Colonic mucosa (tissue), 4 donors: ENCODE results near the gene MGA. TPM values are rescaled to one million over a fixed set of nuclear protein-coding genes. Genes with fewer than 3 reads are reported as not detected.

Experiments
- DNase-seq: peaks from one replicate; pipeline ENCODE4 v3.0.0-alpha.2; 2020
- H3K27ac ChIP-seq: fragments of 200-600 bp; one replicate; pipeline ENCODE4 v1.8.0; 2021
- H3K27me3 ChIP-seq: fragments of 200-600 bp; one replicate; pipeline ENCODE4 v1.8.0; 2021
- H3K36me3 ChIP-seq: fragments of 200-600 bp; one replicate; pipeline ENCODE4 v1.8.0; 2021
- H3K4me1 ChIP-seq: fragments of 200-600 bp; one replicate; pipeline ENCODE4 v1.8.0; 2021; ENCODE audit warnings: mild to moderate bottlenecking
- H3K4me3 ChIP-seq: fragments of 200-600 bp; one replicate; pipeline ENCODE4 v1.8.0; 2021
- H3K9ac ChIP-seq, 2 donors: one replicate each; pipeline ENCODE4 v1.7.0; 2013; ENCODE audit warnings: control low read depth in 2 of 2, low read depth in 2 of 2, low read length in 2 of 2
- H3K9me3 ChIP-seq: fragments of 200-600 bp; one replicate; pipeline ENCODE4 v1.8.0; 2021
- CTCF ChIP-seq: fragments of 200-600 bp; IDR thresholded peaks from one replicate; pipeline ENCODE4 v1.8.0; 2022; ENCODE audit warnings: antibody characterized with exemption, mild to moderate bottlenecking
- intact Hi-C: fragments of 100-400 bp; cut with DNase I; formaldehyde crosslinking; loops from one replicate; pipeline ENCODE4 v1.14.1; 2022
- total RNA-seq, 2 donors: library from RNA; stranded (reverse); fragmentation: NEBNext Ultra II Directional in 1 of 2; extraction: Animal tissue kit (Norgen Biotek cat#: 25700) in 1 of 2; gene quantifications; one replicate each; pipeline ENCODE4 v1.2.1, GENCODE V29; 2021
- donor health status: healthy.
- donor health status: DM: no; HTN: no; CAD: no.
- donor health status: DM: no; HTN: no; CAD: no.

MGA gene
- total RNA-seq, 2 donors from 2014 or later: 21.8 to 25.8 TPM

GRCh38 chr15:41634072-41634626 is 26.1 kb upstream of the MGA start:
- no peak for DNase-seq
- Histone ChIP-seq H3K27me3 (no peaks in the 10 kb centered on the region), H3K27ac (no peak overlapping the region), H3K4me1 (no peaks in the 10 kb centered on the region), H3K36me3 (no peaks in the 10 kb centered on the region), H3K9me3 (no peaks in the 10 kb centered on the region), H3K4me3 (no peak overlapping the region), H3K9ac (no peak overlapping the region)
- no peak for TF ChIP-seq CTCF
- intact Hi-C loops: no loop called here

- H3K9ac ChIP-seq: no peak overlapping the region
- no peak overlapping the region for H3K4me3 ChIP-seq
- no peaks in the 10 kb centered on the region for H3K27me3 ChIP-seq
- TF ChIP-seq CTCF: no peak
- intact Hi-C loops: no loop called here
- DNase-seq: no peak
- no peak overlapping the region for H3K27ac ChIP-seq
- H3K4me1 ChIP-seq: no peaks in the 10 kb centered on the region
- no peaks in the 10 kb centered on the region for H3K36me3 ChIP-seq
- H3K9me3 ChIP-seq: no peaks in the 10 kb centered on the region
These were observed 23.1 kb upstream of the MGA start for GRCh38 chr15:41637086-41637485.

GRCh38 chr15:41640985-41641384 is 19.2 kb upstream of the MGA start:
- no peak for TF ChIP-seq CTCF
- no peak overlapping the region for H3K27ac ChIP-seq

GRCh38 chr15:41647262-41647661 is 12.9 kb upstream of the MGA start:
- H3K9ac ChIP-seq: no peak overlapping the region
- DNase-seq: no peak
- intact Hi-C loops: no loop called here
- H3K27ac ChIP-seq: no peak overlapping the region
- no peak for TF ChIP-seq CTCF
- H3K27me3 ChIP-seq: no peaks in the 10 kb centered on the region
- no peaks in the 10 kb centered on the region for H3K36me3 ChIP-seq
- no peak overlapping the region for H3K4me3 ChIP-seq
- H3K4me1 ChIP-seq: no peaks in the 10 kb centered on the region
- H3K9me3 ChIP-seq: no peaks in the 10 kb centered on the region

More at GRCh38 chr15:41640985-41641384, 19.2 kb upstream of the MGA start:
- H3K4me3 ChIP-seq: no peak overlapping the region
- no peaks in the 10 kb centered on the region for H3K36me3 ChIP-seq
- intact Hi-C loops: no loop called here
- no peaks in the 10 kb centered on the region for H3K4me1 ChIP-seq
- H3K9ac ChIP-seq: no peak overlapping the region
- H3K9me3 ChIP-seq: no peaks in the 10 kb centered on the region
- no peaks in the 10 kb centered on the region for H3K27me3 ChIP-seq
- DNase-seq: no peak

GRCh38 chr15:41648097-41648496 is 12.1 kb upstream of the MGA start:
- Histone ChIP-seq H3K9me3 (no peaks in the 10 kb centered on the region), H3K4me1 (no peaks in the 10 kb centered on the region), H3K36me3 (no peaks in the 10 kb centered on the region), H3K27ac (no peak overlapping the region), H3K27me3 (no peaks in the 10 kb centered on the region), H3K4me3 (no peak overlapping the region), H3K9ac (no peak overlapping the region)
- no peak for TF ChIP-seq CTCF
- no peak for DNase-seq
- intact Hi-C loops: no loop called here
